LNCAP (cell line): Measurements from ENCODE around the gene GPR146.

Experiments used
- TF ChIP-seq, protein P1 (sequence below): fragments of 450-650 bp; IDR thresholded peaks from 2 replicates; pipeline ENCODE4 v1.5.1; 2017; ENCODE audit warnings: mild to moderate bottlenecking

GPR146 gene

DNA sequence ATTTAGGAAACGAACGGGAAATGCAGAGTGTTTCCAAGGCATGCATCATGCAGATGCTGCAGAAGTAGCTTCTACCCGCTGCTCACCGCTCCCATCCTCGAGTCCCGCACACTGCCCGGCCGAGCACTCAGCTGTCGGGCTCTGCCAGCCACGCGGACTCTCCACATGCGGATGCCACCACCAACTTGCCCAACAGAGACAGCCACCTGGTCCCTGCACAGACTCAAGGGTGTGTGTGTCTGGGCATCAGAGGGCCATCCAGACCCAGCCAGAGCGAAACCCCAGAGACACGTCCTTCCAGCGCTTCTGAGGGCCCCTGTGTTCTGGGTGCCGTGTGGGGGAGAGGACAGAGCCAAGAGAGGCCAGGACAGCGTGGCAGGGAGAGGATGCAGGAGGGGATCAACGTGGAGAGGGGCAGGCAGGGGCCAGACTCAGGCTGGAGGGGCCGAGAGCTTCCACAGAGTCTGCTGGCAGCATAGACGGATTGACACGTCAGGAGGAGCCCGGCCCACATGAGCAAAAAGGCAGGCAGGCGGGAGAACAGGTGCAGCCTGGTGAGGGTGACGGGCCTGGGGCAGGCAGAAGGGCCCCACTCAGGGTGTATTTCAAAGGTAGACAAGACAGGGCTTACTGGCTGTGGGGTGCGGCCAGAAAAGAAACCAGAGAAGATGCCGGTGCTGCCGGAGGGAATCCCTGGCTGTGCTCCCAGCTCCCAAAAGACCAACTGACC, 61.9 kb downstream of the GPR146 start:
- TF ChIP-seq, protein P1, sequence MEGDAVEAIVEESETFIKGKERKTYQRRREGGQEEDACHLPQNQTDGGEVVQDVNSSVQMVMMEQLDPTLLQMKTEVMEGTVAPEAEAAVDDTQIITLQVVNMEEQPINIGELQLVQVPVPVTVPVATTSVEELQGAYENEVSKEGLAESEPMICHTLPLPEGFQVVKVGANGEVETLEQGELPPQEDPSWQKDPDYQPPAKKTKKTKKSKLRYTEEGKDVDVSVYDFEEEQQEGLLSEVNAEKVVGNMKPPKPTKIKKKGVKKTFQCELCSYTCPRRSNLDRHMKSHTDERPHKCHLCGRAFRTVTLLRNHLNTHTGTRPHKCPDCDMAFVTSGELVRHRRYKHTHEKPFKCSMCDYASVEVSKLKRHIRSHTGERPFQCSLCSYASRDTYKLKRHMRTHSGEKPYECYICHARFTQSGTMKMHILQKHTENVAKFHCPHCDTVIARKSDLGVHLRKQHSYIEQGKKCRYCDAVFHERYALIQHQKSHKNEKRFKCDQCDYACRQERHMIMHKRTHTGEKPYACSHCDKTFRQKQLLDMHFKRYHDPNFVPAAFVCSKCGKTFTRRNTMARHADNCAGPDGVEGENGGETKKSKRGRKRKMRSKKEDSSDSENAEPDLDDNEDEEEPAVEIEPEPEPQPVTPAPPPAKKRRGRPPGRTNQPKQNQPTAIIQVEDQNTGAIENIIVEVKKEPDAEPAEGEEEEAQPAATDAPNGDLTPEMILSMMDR = no peak

DNA sequence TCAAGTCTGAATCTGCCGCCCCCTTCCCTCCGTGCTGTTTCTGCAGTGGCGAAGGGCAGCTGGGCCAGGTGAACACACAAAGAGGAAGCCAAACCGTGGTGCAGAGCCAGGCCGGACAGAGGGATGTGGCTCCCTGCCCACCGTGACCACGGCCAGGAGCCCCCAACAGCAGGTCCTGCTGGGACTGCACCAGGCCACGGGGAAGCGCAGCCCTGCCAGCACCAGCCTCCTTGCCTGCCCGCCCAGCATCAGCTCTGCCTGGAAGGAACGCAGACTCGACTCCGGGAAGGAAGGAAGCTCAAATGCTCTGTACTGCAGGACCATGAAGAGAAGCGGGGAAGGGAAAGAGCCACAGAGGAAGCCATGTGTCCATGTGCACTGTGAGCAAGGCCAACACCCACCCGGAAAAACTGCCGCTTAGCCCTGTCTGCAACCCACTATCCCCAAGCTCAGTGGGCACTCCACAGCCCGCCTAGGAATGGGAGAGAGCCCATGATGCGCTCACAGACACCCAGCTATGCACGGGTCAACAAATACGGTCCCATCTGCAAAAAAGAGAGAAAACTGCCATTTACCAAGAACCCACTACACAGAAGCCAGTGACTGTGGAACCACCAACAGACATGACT, 62.6 kb downstream of the GPR146 start:
- TF ChIP-seq, protein P1 = no peak

DNA sequence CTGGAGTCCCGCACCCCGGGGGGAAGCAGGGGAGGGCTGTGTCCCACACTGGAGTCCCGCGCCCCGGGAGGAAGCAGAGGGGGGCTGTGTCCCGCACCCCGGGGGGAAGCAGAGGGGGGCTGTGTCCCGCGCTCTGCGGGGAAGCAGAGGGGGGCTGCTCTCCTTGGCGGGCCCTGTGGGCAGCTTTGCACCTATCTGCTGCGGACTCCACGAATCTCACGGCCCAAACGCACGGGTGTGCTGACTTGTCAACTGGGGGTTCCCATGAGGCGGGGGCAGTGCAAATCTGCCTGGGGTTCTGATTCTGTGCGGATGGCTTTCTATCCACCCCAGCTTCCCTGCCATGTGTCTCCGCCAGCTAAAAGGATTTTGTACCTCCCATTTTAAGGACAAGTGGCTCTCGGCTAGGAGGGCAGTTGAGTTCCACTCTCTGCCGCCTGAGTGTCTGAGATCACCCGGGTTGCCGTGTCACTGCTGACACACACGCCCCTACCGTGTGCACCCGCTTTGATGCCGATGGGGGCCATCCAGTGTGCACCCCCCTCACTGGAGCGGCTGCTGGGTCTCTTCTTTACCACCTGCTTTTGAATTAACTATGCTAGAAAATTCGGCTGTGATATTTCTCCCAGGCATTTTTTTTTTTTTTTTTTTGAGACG, 64.0 kb downstream of the GPR146 start:
- TF ChIP-seq, protein P1 = no peak
